GM19193 (cell line): Measurements from ENCODE around the gene ZNF646.

Source experiments
- POLR2A ChIP-seq: IDR thresholded peaks from 4 replicates; pipeline ENCODE4 v1.6.1; 2011; ENCODE audit not compliant: insufficient read depth, insufficient read length; ENCODE audit errors: extremely low read depth

ZNF646 gene, protein sequence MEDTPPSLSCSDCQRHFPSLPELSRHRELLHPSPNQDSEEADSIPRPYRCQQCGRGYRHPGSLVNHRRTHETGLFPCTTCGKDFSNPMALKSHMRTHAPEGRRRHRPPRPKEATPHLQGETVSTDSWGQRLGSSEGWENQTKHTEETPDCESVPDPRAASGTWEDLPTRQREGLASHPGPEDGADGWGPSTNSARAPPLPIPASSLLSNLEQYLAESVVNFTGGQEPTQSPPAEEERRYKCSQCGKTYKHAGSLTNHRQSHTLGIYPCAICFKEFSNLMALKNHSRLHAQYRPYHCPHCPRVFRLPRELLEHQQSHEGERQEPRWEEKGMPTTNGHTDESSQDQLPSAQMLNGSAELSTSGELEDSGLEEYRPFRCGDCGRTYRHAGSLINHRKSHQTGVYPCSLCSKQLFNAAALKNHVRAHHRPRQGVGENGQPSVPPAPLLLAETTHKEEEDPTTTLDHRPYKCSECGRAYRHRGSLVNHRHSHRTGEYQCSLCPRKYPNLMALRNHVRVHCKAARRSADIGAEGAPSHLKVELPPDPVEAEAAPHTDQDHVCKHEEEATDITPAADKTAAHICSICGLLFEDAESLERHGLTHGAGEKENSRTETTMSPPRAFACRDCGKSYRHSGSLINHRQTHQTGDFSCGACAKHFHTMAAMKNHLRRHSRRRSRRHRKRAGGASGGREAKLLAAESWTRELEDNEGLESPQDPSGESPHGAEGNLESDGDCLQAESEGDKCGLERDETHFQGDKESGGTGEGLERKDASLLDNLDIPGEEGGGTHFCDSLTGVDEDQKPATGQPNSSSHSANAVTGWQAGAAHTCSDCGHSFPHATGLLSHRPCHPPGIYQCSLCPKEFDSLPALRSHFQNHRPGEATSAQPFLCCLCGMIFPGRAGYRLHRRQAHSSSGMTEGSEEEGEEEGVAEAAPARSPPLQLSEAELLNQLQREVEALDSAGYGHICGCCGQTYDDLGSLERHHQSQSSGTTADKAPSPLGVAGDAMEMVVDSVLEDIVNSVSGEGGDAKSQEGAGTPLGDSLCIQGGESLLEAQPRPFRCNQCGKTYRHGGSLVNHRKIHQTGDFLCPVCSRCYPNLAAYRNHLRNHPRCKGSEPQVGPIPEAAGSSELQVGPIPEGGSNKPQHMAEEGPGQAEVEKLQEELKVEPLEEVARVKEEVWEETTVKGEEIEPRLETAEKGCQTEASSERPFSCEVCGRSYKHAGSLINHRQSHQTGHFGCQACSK (N-terminal part only)

DNA sequence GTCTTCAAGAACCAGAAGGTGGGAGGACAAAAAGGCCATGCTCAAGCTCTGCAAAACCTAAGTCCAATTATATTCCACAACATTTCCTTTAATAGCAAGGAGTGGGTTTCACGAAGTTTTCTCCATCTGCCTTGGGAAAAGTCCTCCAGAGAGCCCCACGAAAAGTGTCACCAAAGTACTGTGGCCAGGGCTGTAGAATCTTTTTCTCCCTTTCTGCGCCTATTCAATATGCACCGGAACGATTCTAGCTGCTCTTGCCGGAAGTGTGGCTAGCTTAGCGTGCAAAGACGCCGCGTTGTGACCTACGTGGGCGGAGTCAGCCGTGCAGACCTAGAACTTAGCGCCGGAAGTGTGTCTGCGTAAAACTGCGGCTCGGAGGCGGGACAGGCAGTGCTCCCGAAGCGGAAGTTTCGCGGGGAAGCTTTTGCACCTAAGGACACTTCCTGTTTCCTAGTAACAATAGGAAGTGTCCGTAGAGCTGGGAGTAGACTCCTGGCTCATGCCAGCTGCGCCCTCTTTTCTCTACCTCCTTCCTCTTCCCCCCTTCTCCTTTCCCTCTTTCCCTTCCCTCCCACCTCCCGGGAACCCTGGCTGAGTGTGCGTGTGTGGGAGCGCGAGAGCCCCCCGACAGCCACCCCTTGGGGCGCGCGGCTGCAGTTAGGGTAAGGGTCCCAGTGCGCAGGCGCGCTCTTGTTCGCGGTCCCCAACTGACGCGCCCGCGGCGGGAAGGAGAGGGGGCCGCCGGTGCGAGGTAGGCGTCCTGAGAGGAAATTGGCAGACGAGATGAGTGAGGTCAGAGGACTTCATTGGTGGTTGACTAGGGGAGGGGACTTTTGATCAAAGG, at the start of gene ZNF646, which contains the start of gene ZNF668:
ZNF646 (plus strand) TSS at position 453 of the 844 bp plus-strand sequence. CDS start 1,903 bp downstream, outside the sequence.
ZNF668 (minus strand) TSS at position 271 of the 844 bp plus-strand sequence. CDS start 9,781 bp downstream, outside the sequence.
- TF ChIP-seq POLR2A: peak; percentile 88

GRCh38 chr16:31025339-31025738, 48.9 kb upstream of the ZNF646 start:
- TF ChIP-seq POLR2A: no peak

GRCh38 chr16:31029272-31029671, 45.0 kb upstream of the ZNF646 start:
- TF ChIP-seq POLR2A: no peak

- TF ChIP-seq POLR2A: no peak
Observed at GRCh38 chr16:31031276-31031675, 42.9 kb upstream of the ZNF646 start.

- TF ChIP-seq POLR2A: peak; percentile 63
Observed at GRCh38 chr16:31032736-31033708, 41.2 kb upstream of the ZNF646 start, which contains the start of gene STX4. TSS of gene STX4 (plus strand) at chr16:31033558. CDS start at chr16:31033806, 248 bp downstream.

- no peak for TF ChIP-seq POLR2A
Observed at GRCh38 chr16:31033709-31034492, 40.3 kb upstream of the ZNF646 start.

DNA sequence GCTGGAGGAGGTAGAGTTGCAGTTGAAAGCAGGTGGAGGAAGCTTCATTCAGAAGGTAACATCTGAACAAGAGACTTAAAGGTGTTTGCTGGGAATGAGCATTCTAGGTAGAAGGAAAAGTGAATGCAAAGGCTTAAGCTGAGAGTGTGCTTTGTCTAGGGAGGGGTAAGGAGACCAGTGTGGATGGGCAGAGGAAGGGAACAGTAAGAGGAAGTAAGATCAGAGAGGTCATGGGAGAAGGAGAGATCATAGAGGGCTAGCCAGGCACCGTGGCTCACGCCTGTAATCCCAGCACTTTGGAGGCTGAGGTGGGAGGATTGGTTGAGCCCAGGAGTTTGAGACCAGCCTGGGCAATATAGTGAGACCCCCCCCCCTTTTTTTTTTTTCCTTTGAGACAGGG, 37.5 kb upstream of the ZNF646 start:
- TF ChIP-seq POLR2A: no peak

GRCh38 chr16:31038993-31039392, 35.2 kb upstream of the ZNF646 start:
- TF ChIP-seq POLR2A: no peak

GRCh38 chr16:31042866-31043265, 31.4 kb upstream of the ZNF646 start:
- no peak for TF ChIP-seq POLR2A

GRCh38 chr16:31043352-31043751, 30.9 kb upstream of the ZNF646 start:
- no peak for TF ChIP-seq POLR2A

GRCh38 chr16:31043898-31044481, 30.2 kb upstream of the ZNF646 start:
- no peak for TF ChIP-seq POLR2A
